ENCODE measurements around the gene VGLL4.

GRCh38 chr3:11588338-11588737 is 55.4 kb downstream of the VGLL4 start:
- TF ChIP-seq CTCF (conservative IDR thresholded peaks at IDR 0.05; ENCODE audit: low read length) (no peak), EZH2phosphoT487 (IDR thresholded peaks at IDR 0.05; ENCODE audit: borderline replicate concordance, low read depth, low read length) (no peak)

All from OCI-LY7 (cell line).